HCT116 (cell line): ENCODE measurements around the gene TXNDC12. TPM values are rescaled to one million over a fixed set of nuclear protein-coding genes. Genes with fewer than 3 reads are reported as not detected.

ENCODE experiments used
- ATAC-seq: fragments of 200-7000 bp; cut with Tn5 transposase; 2 replicates; pipeline ENCODE4 v1.9.1; 2020; ENCODE audit warnings: mild to moderate bottlenecking, moderate library complexity
- BruUV-seq: library from RNA; stranded (reverse); fragments of 400-500 nt; replicated peaks from 2 replicates; lab custom pipeline; 2021; lab: Mats Ljungman, UMichigan
- CTCF ChIA-PET: fragments of 300-600 bp; sonication (Branson Sonifier 250); formaldehyde crosslinking; loops from one replicate; lab custom pipeline; 2021; ENCODE audit warnings: antibody characterized with exemption; lab: Charles Lee
- POLR2A ChIA-PET: fragments of 300-600, 350-600 bp; sonication (Branson Sonifier 250); formaldehyde crosslinking; loops from one replicate; lab custom pipeline; 2021; ENCODE audit warnings: antibody characterized with exemption; lab: Charles Lee
- RAD21 ChIA-PET, 2 experiments: fragments of 300-600 bp; sonication (Branson Sonifier 250); formaldehyde crosslinking; loops; one replicate each; lab custom pipeline; 2023; ENCODE audit warnings: low total read pairs in 2 of 2; ENCODE audit not compliant: uncharacterized antibody in 2 of 2, unreplicated experiment in 2 of 2, low non-redundant PET in 1 of 2; lab: Charles Lee
- DNase-seq: peaks from one replicate; pipeline ENCODE4 v3.0.0-alpha.2; 2010; ENCODE audit warnings: low read depth, low spot score
- H2AFZ ChIP-seq: fragments of 200-600 bp; shearing (Covaris generic), sonication (generic); 2 replicates; pipeline ENCODE4 v1.6.1; 2017; ENCODE audit warnings: low read depth, mixed run types, mixed read lengths, antibody characterized with exemption, low read length; ENCODE audit not compliant: poor library complexity, severe bottlenecking
- H3K27ac ChIP-seq: 2 replicates; pipeline ENCODE4 v1.5.1; 2012; ENCODE audit warnings: low read depth, low read length
- H3K27me3 ChIP-seq: fragments of 200-600 bp; sonication (generic); 2 replicates; pipeline ENCODE4 v1.6.1; 2016; ENCODE audit warnings: mixed run types, low read length, mixed read lengths; ENCODE audit not compliant: insufficient read depth
- H3K36me3 ChIP-seq, 2 experiments: fragments of 200-500 bp in 1 of 2; fragments of 200-600 bp in 1 of 2; sonication (Bioruptor generic) in 1 of 2; sonication (generic) in 1 of 2; 2 replicates each; pipeline versions ENCODE4 v1.5.1 to v1.6.1; 2014 to 2016; ENCODE audit warnings: low read length in 2 of 2, inconsistent platforms in 1 of 2, mixed read lengths in 1 of 2, mixed run types in 1 of 2; ENCODE audit not compliant: insufficient read depth in 2 of 2, control insufficient read depth in 1 of 2
- H3K4me1 ChIP-seq, 2 experiments: fragments of 200-600 bp in 1 of 2; sonication (generic) in 1 of 2; 2 replicates each; pipeline versions ENCODE4 v1.5.1 to v1.6.1; 2012 to 2017; ENCODE audit warnings: low read length in 2 of 2, inconsistent platforms in 1 of 2, mild to moderate bottlenecking in 1 of 2, mixed read lengths in 1 of 2, mixed run types in 1 of 2, moderate library complexity in 1 of 2; ENCODE audit not compliant: insufficient read depth in 2 of 2, control insufficient read depth in 1 of 2
- H3K4me2 ChIP-seq: fragments of 200-600 bp; sonication (generic); 2 replicates; pipeline ENCODE4 v1.6.1; 2017; ENCODE audit warnings: mixed run types, low read length, mixed read lengths
- H3K4me3 ChIP-seq, 2 experiments: fragments of 200-600 bp in 1 of 2; sonication (generic) in 1 of 2; replicated peaks in 1 of 2; 2 replicates each; pipeline ENCODE4 v1.5.1; 2011 to 2016; ENCODE audit warnings: low read length in 2 of 2, control low read depth in 1 of 2, low read depth in 1 of 2, mild to moderate bottlenecking in 1 of 2, mixed read lengths in 1 of 2, mixed run types in 1 of 2
- H3K79me2 ChIP-seq: fragments of 200-600 bp; sonication (generic); 2 replicates; pipeline ENCODE4 v1.6.1; 2017; ENCODE audit warnings: mild to moderate bottlenecking, mixed run types, low read length, moderate library complexity, mixed read lengths; ENCODE audit not compliant: insufficient read depth
- H3K9ac ChIP-seq: fragments of 200-600 bp; sonication (generic); 2 replicates; pipeline ENCODE4 v1.6.1; 2016; ENCODE audit warnings: low read length, mixed read lengths
- H3K9me2 ChIP-seq: fragments of 200-600 bp; sonication (generic), shearing (Covaris generic); 2 replicates; pipeline ENCODE4 v1.6.1; 2017; ENCODE audit warnings: mixed run types, mild to moderate bottlenecking, moderate library complexity; ENCODE audit not compliant: insufficient read depth
- H3K9me3 ChIP-seq, 2 experiments: fragments of 200-500 bp in 1 of 2; fragments of 200-600 bp in 1 of 2; sonication (Bioruptor generic) in 1 of 2; sonication (generic) in 1 of 2; 2 replicates each; pipeline ENCODE4 v1.6.1; 2014 to 2017; ENCODE audit warnings: low read length in 2 of 2, mixed read lengths in 2 of 2, inconsistent platforms in 1 of 2, low read depth in 1 of 2, mild to moderate bottlenecking in 1 of 2, mixed run types in 1 of 2, moderate library complexity in 1 of 2; ENCODE audit not compliant: control insufficient read depth in 1 of 2, insufficient read depth in 1 of 2
- H4K20me1 ChIP-seq: fragments of 200-600 bp; sonication (generic), shearing (Covaris generic); 2 replicates; pipeline ENCODE4 v1.6.1; 2017; ENCODE audit warnings: mixed run types, mild to moderate bottlenecking, moderate library complexity; ENCODE audit not compliant: insufficient read depth
- CEBPB ChIP-seq: IDR thresholded peaks from 2 replicates; pipeline ENCODE4 v1.6.1; 2012; ENCODE audit warnings: low read depth
- CTCF ChIP-seq, 3 experiments: fragments of 200-600 bp in 1 of 3; sonication (generic) in 1 of 3; IDR thresholded peaks in 2 of 3; conservative IDR thresholded peaks in 1 of 3; 2 replicates each; pipeline ENCODE4 v1.5.1; 2012 to 2017; ENCODE audit warnings: low read depth in 2 of 3, low read length in 2 of 3, antibody characterized with exemption in 1 of 3, borderline replicate concordance in 1 of 3, control low read depth in 1 of 3, mild to moderate bottlenecking in 1 of 3, mixed read lengths in 1 of 3, mixed run types in 1 of 3, moderate library complexity in 1 of 3; ENCODE audit not compliant: insufficient read depth in 1 of 3
- EZH2phosphoT487 ChIP-seq: fragments of 200-600 bp; IDR thresholded peaks from 2 replicates; pipeline ENCODE4 v1.6.1; 2018; ENCODE audit warnings: antibody characterized with exemption, borderline replicate concordance
- JUND ChIP-seq: IDR thresholded peaks from 2 replicates; pipeline ENCODE4 v1.6.1; 2012
- MAX ChIP-seq: IDR thresholded peaks from 2 replicates; pipeline ENCODE4 v1.6.1; 2012
- RAD21 ChIP-seq: IDR thresholded peaks from 2 replicates; pipeline ENCODE4 v1.6.1; 2012; ENCODE audit warnings: low read depth, mild to moderate bottlenecking
- SIN3A ChIP-seq: IDR thresholded peaks from 2 replicates; pipeline ENCODE4 v1.6.1; 2012; ENCODE audit warnings: low read depth
- ZFX ChIP-seq: fragments of 450-650 bp; IDR thresholded peaks from 2 replicates; pipeline ENCODE4 v1.6.1; 2017
- ZNF274 ChIP-seq: fragments of 200-500 bp; sonication (Bioruptor generic); IDR thresholded peaks from 2 replicates; pipeline ENCODE4 v1.6.1; 2014; ENCODE audit warnings: mild to moderate bottlenecking, low read depth, low read length, inconsistent platforms
- intact Hi-C: fragments of 100-400 bp; cut with micrococcal nuclease; formaldehyde crosslinking; loops from 2 replicates; pipeline ENCODE4 v1.10.0; 2022
- total RNA-seq: library from RNA; stranded (reverse); gene quantifications from one replicate; pipeline ENCODE4 v1.2.1, GENCODE V29; 2021; ENCODE audit not compliant: unreplicated experiment

The TXNDC12 gene
- total RNA-seq, 1 experiment from 2014 or later: 82.8 TPM

- no peak for DNase-seq
- ChIA-PET CTCF (no interaction called here), POLR2A (no interaction called here), RAD21 (no interaction called here)
- no peaks in the 10 kb centered on the region for H3K9me2 ChIP-seq
- H3K27me3 ChIP-seq: no peaks in the 10 kb centered on the region
- intact Hi-C loops: no loop called here
- BruUV-seq: TSS peak; percentile 59
- H3K4me1 ChIP-seq: peaks cover 10 to 31% of the 10 kb centered on the region in 2 experiments
- H3K9ac ChIP-seq: peak overlapping the region; percentile 92
- H3K4me3 ChIP-seq: peak overlapping the region; percentile 69 to 96
- no peaks in the 10 kb centered on the region for H3K9me3 ChIP-seq
- peaks cover 78% of the 10 kb centered on the region for H3K79me2 ChIP-seq
- H3K27ac ChIP-seq: no peak overlapping the region; the same call in 1 of the 2 replicates
- H3K4me2 ChIP-seq: peak overlapping the region; percentile 87
- H4K20me1 ChIP-seq: no peaks in the 10 kb centered on the region
- no peak for TF ChIP-seq ZFX
- no peak for TF ChIP-seq MAX
- no peak for TF ChIP-seq ZNF274
- TF ChIP-seq SIN3A: no peak
- TF ChIP-seq RAD21: no peak
- TF ChIP-seq EZH2phosphoT487: no peak
- no peak for TF ChIP-seq CEBPB
- TF ChIP-seq JUND: no peak
- TF ChIP-seq CTCF (IDR thresholded peaks at IDR 0.05 in 2 of 3, conservative IDR thresholded peaks at IDR 0.05 in 1 of 3; ENCODE audit: borderline replicate concordance in 1 of 3, insufficient read depth in 1 of 3, low read depth in 2 of 3, low read length in 2 of 3): no peak
- ATAC-seq: no peak
- no peak overlapping the region for H2AFZ ChIP-seq
- peaks cover 10 to 21% of the 10 kb centered on the region in 2 experiments; a peak in 2 of 4 replicates for H3K36me3 ChIP-seq
Observed at GRCh38 chr1:52057255-52057654, 2.3 kb upstream of the TXNDC12 start.

- CTCF ChIA-PET: no interaction called here
- intact Hi-C loops: no loop called here
- Histone ChIP-seq H3K9ac (peak overlapping the region; percentile 92), H2AFZ (no peak overlapping the region), H3K4me1 (peaks cover 10 to 31% of the 10 kb centered on the region in 2 experiments), H3K36me3 (peaks cover 10 to 24% of the 10 kb centered on the region in 2 experiments; a peak in 3 of 4 replicates), H4K20me1 (no peaks in the 10 kb centered on the region), H3K4me2 (peak overlapping the region; percentile 87), H3K27ac (peak overlapping the region; percentile 80), H3K4me3 (peak overlapping the region; percentile 69 to 96), H3K9me3 (no peaks in the 10 kb centered on the region), H3K9me2 (no peaks in the 10 kb centered on the region), H3K79me2 (peaks cover 81% of the 10 kb centered on the region), H3K27me3 (no peaks in the 10 kb centered on the region)
- no peak for ATAC-seq
- RAD21 ChIA-PET: no interaction called here
- BruUV-seq: no TSS peak
- TF ChIP-seq SIN3A: no peak
- DNase-seq: no peak
- POLR2A ChIA-PET: no interaction called here
Observed at GRCh38 chr1:52056937-52057231, 1.9 kb upstream of the TXNDC12 start.
